Heart right ventricle (tissue), 16 donors: ENCODE measurements around the gene JAKMIP1. TPM values are rescaled to one million over a fixed set of nuclear protein-coding genes. Genes with fewer than 3 reads are reported as not detected.
"Not testable (repeated sequence)": the region's sequence is repeated elsewhere in the genome, so short reads cannot be mapped to it uniquely, and the experiment has no call there.

Experiments used
- ATAC-seq, 8 donors: fragments of 200-7000 bp; cut with Tn5 transposase; one replicate each; pipeline ENCODE4 v1.9.1; 2020; ENCODE audit warnings: mild to moderate bottlenecking in 8 of 8, moderate library complexity in 8 of 8, moderate number of reproducible peaks in 1 of 8
- DNase-seq, 2 donors: peaks; one replicate each; pipeline ENCODE4 v3.0.0-alpha.2; 2020
- H3K27ac ChIP-seq, 10 donors: fragments of 200-600 bp; sonication (generic) in 2 of 10; one replicate each; pipeline versions ENCODE4 v1.5.0 to v1.8.0; 2020 to 2022; ENCODE audit warnings: mild to moderate bottlenecking in 3 of 10
- H3K27me3 ChIP-seq, 7 donors: fragments of 200-600 bp; one replicate each; pipeline ENCODE4 v1.8.0; 2021 to 2022; ENCODE audit warnings: mild to moderate bottlenecking in 2 of 7
- H3K36me3 ChIP-seq, 9 donors: fragments of 200-600 bp; sonication (generic) in 1 of 9; one replicate each; pipeline versions ENCODE4 v1.5.0 to v1.8.0; 2020 to 2022; ENCODE audit warnings: mild to moderate bottlenecking in 2 of 9
- H3K4me1 ChIP-seq, 9 donors: fragments of 200-600 bp; sonication (generic) in 1 of 9; one replicate each; pipeline versions ENCODE4 v1.5.0 to v1.8.0; 2020 to 2022; ENCODE audit warnings: mild to moderate bottlenecking in 4 of 9
- H3K4me3 ChIP-seq, 10 donors: fragments of 200-600 bp; sonication (generic) in 2 of 10; one replicate each; pipeline versions ENCODE4 v1.5.0 to v1.8.0; 2020 to 2022; ENCODE audit warnings: mild to moderate bottlenecking in 7 of 10, moderate library complexity in 2 of 10
- H3K9me3 ChIP-seq, 11 donors: fragments of 200-600 bp in 10 of 11; sonication (generic) in 2 of 11; one replicate each; pipeline versions ENCODE4 v1.5.0 to v1.8.0; 2013 to 2022; ENCODE audit warnings: mild to moderate bottlenecking in 2 of 11, control low read depth in 1 of 11, moderate library complexity in 1 of 11
- CTCF ChIP-seq, 9 donors: fragments of 200-600 bp; sonication (generic) in 2 of 9; IDR thresholded peaks; one replicate each; pipeline versions ENCODE4 v1.5.0 to v1.8.0; 2021 to 2022; ENCODE audit warnings: antibody characterized with exemption in 9 of 9, mild to moderate bottlenecking in 5 of 9, moderate library complexity in 1 of 9
- WGBS, 2 donors: extraction: QIAGEN DNeasy Blood & Tissue Kit; methylation state at CpG; one replicate each; pipeline ENCODE4 v1.1.7; 2013; ENCODE audit warnings: inconsistent platforms in 1 of 2; 5-methylcytosine and 5-hydroxymethylcytosine counted together
- intact Hi-C, 10 donors: fragments of 100-400 bp; cut with DNase I; formaldehyde crosslinking; loops; one replicate each; pipeline versions ENCODE4 v1.11.1 to v1.14.2; 2022
- polyA plus RNA-seq, 2 donors: library from polyadenylated mRNA; stranded (reverse); fragments of 200-250 nt; gene quantifications; one replicate each; pipeline ENCODE4 v1.2.3, GENCODE V29; 2013
- total RNA-seq, 10 donors: library from RNA; stranded (reverse); fragmentation: NEBNext Ultra II Directional in 3 of 10; extraction: Animal tissue kit (Norgen Biotek cat#: 25700) in 3 of 10; gene quantifications; one replicate each; pipeline versions ENCODE4 v1.2.1 to v1.2.4, GENCODE V29; 2021 to 2023
- donor health status: Arrhythmogenic right ventricular cardiomyopathy.
- donor health status: ischemic (EF 13 %, LVEDD 7.1; RV severe dilation, severe dysfunction).
- donor health status: healthy with polysubstance abuse.
- donor health status: DM: no; HTN: yes; CAD: no.
- donor health status: DM: no; HTN: no; CAD: no.
- donor health status: ischemic (EF 25% LVEDD 6.9; RV normal size, moderate dysfunction).
- donor health status: ischemic (EF 25% LVEDD 5.7; RV mildly dilated, moderate dysfunction).
- donor health status: healthy.
- donor health status: DM: yes; HTN: yes; CAD: no.
- donor health status: Ischemic cardiomyopathy.
- donor health status: ischemic (EF 35%, LVEDD 5.7; RV mildly dilated, moderate dysfunction).
- donor health status: nonischemic (EF 11% LVEDD 7.7; RV severe dilation, severe dysfunction).
- donor health status: DM: yes; HTN: yes; CAD: no.
- donor health status: PGD.
- donor health status: ischemic (EF 29% LVEDD 5.4; RV normal size, mild dysfunction).
- donor health status: nonischemic (EF 23%, LVEDD 6.1; RV moderate dilation, normal function).

JAKMIP1 gene
- total and polyA plus RNA-seq, 12 donors: 0.04 to 0.76 (median 0.14) TPM; not detected in 8

- 59 to 61% methylated on average over 1 of the region's 1 CpG for WGBS, 2 donors
- H3K9me3 ChIP-seq: peaks cover 0 to 21% (median 5%) of the 10 kb centered on the region in 11 donors
- intact Hi-C loops: no loop called here
- DNase-seq: no peak
- ATAC-seq: no peak
- H3K36me3 ChIP-seq: no peaks in the 10 kb centered on the region
- H3K27me3 ChIP-seq: peaks cover 5 to 57% (median 41%) of the 10 kb centered on the region in 7 donors
- H3K27ac ChIP-seq: no peak overlapping the region
- no peak overlapping the region for H3K4me3 ChIP-seq
- TF ChIP-seq CTCF (IDR thresholded peaks at IDR 0.05): no peak
- H3K4me1 ChIP-seq: peaks cover 0 to 9% (median 0%) of the 10 kb centered on the region in 9 donors
These were observed 17.5 kb upstream of the JAKMIP1 start for GRCh38 chr4:6217716-6218381.

- no peak for TF ChIP-seq CTCF (IDR thresholded peaks at IDR 0.05)
- no peak overlapping the region for H3K4me3 ChIP-seq
- WGBS, 2 donors: 69 to 72% methylated on average over 3 of the region's 3 CpGs
- H3K9me3 ChIP-seq: peaks cover 0 to 17% (median 6%) of the 10 kb centered on the region in 11 donors
- DNase-seq (no peak), ATAC-seq (no peak)
- no peaks in the 10 kb centered on the region for H3K36me3 ChIP-seq
- peaks cover 0 to 49% (median 29%) of the 10 kb centered on the region in 7 donors for H3K27me3 ChIP-seq
- no peak overlapping the region for H3K27ac ChIP-seq
- intact Hi-C loops: no loop called here
- H3K4me1 ChIP-seq: peaks cover 0 to 4% (median 0%) of the 10 kb centered on the region in 9 donors
These were observed 16.2 kb upstream of the JAKMIP1 start for GRCh38 chr4:6216588-6216987.

GRCh38 chr4:6209921-6210320 is 9.6 kb upstream of the JAKMIP1 start:
- no peak overlapping the region for H3K27ac ChIP-seq
- H3K4me3 ChIP-seq: no peak overlapping the region
- peaks cover 0 to 21% (median 7%) of the 10 kb centered on the region in 7 donors for H3K27me3 ChIP-seq
- no peaks in the 10 kb centered on the region for H3K36me3 ChIP-seq
- ATAC-seq (no peak), DNase-seq (no peak)
- 77% methylated on average over 4 of the region's 4 CpGs for WGBS, 2 donors
- no peaks in the 10 kb centered on the region for H3K4me1 ChIP-seq
- peaks cover 0 to 11% (median 4%) of the 10 kb centered on the region in 11 donors for H3K9me3 ChIP-seq
- intact Hi-C loops: no loop called here
- no peak for TF ChIP-seq CTCF (IDR thresholded peaks at IDR 0.05)

- H3K9me3 ChIP-seq: peaks cover 0 to 11% (median 4%) of the 10 kb centered on the region in 11 donors
- H3K4me1 ChIP-seq, H3K36me3 ChIP-seq, H3K27ac ChIP-seq, H3K4me3 ChIP-seq, intact Hi-C loops, DNase-seq, ATAC-seq: not testable (repeated sequence)
- H3K27me3 ChIP-seq: peaks cover 0 to 20% (median 7%) of the 10 kb centered on the region in 7 donors
- 77 to 79% methylated on average over 4 of the region's 4 CpGs for WGBS, 2 donors
These were observed 8.9 kb upstream of the JAKMIP1 start for GRCh38 chr4:6209291-6209690.

- WGBS, 2 donors: 66 to 69% methylated on average over 6 of the region's 6 CpGs
- Histone ChIP-seq H3K4me3 (no peak overlapping the region), H3K27me3 (peaks cover 0 to 20% (median 7%) of the 10 kb centered on the region in 7 donors), H3K27ac (no peak overlapping the region), H3K4me1 (no peaks in the 10 kb centered on the region), H3K9me3 (peaks cover 0 to 9% (median 3%) of the 10 kb centered on the region in 11 donors), H3K36me3 (no peaks in the 10 kb centered on the region)
- intact Hi-C loops: no loop called here
- ATAC-seq: no peak
- no peak for DNase-seq
- TF ChIP-seq CTCF (IDR thresholded peaks at IDR 0.05): no peak
These were observed 8.1 kb upstream of the JAKMIP1 start for GRCh38 chr4:6208416-6208815.
